MM.1S (cell line): ENCODE data around the gene GKN1.
"Not testable (repeated sequence)": the region's sequence is repeated elsewhere in the genome, so short reads cannot be mapped to it uniquely, and the experiment has no call there.

Experiments used
- DNase-seq: peaks from one replicate; pipeline ENCODE4 v3.0.0-alpha.2; 2015
- H2AFZ ChIP-seq: fragments of 300-600 bp; sonication (generic); 2 replicates; pipeline ENCODE4 v1.6.0; 2016; ENCODE audit warnings: antibody characterized with exemption, low read length
- H3F3A ChIP-seq: fragments of 300-600 bp; sonication (generic); 2 replicates; pipeline ENCODE4 v1.6.1; 2016; ENCODE audit warnings: mild to moderate bottlenecking, antibody characterized with exemption, low read length, moderate library complexity, mixed read lengths; ENCODE audit not compliant: insufficient read depth
- H3K27ac ChIP-seq: fragments of 300-600 bp; sonication (generic); 2 replicates; pipeline ENCODE4 v1.5.1; 2016; ENCODE audit warnings: mild to moderate bottlenecking, low read length
- H3K27me3 ChIP-seq: fragments of 300-600 bp; sonication (generic); replicated peaks from 2 replicates; pipeline ENCODE4 v1.6.0; 2016; ENCODE audit warnings: low read length; ENCODE audit not compliant: insufficient read depth
- H3K36me3 ChIP-seq: fragments of 300-600 bp; sonication (generic); replicated peaks from 2 replicates; pipeline ENCODE4 v1.6.1; 2016; ENCODE audit warnings: mild to moderate bottlenecking, low read length, mixed read lengths; ENCODE audit not compliant: insufficient read depth
- H3K4me1 ChIP-seq: fragments of 300-600 bp; sonication (generic); 2 replicates; pipeline ENCODE4 v1.6.1; 2016; ENCODE audit warnings: low read length, mixed read lengths
- H3K4me2 ChIP-seq: fragments of 300-600 bp; sonication (generic); 2 replicates; pipeline ENCODE4 v1.6.0; 2016; ENCODE audit warnings: low read depth, low read length
- H3K4me3 ChIP-seq: fragments of 300-600 bp; sonication (generic); 2 replicates; pipeline ENCODE4 v1.5.1; 2016; ENCODE audit warnings: low read length, mixed read lengths
- H3K79me2 ChIP-seq: fragments of 300-600 bp; sonication (generic); 2 replicates; pipeline ENCODE4 v1.6.1; 2016; ENCODE audit warnings: mixed run types, low read length, mixed read lengths
- H3K9ac ChIP-seq: fragments of 300-600 bp; sonication (generic); 2 replicates; pipeline ENCODE4 v1.6.1; 2016; ENCODE audit warnings: low read length, mixed read lengths
- H3K9me2 ChIP-seq: fragments of 300-600 bp; sonication (generic); replicated peaks from 2 replicates; pipeline ENCODE4 v1.6.1; 2016; ENCODE audit warnings: mild to moderate bottlenecking, low read length, mixed read lengths; ENCODE audit not compliant: insufficient read depth
- H3K9me3 ChIP-seq: fragments of 300-600 bp; sonication (generic); replicated peaks from 2 replicates; pipeline ENCODE4 v1.6.1; 2016; ENCODE audit warnings: mild to moderate bottlenecking, low read length, mixed read lengths; ENCODE audit not compliant: insufficient read depth
- H4K20me1 ChIP-seq: fragments of 300-600 bp; sonication (generic); 2 replicates; pipeline ENCODE4 v1.6.1; 2016; ENCODE audit warnings: mild to moderate bottlenecking, low read length, moderate library complexity, mixed read lengths; ENCODE audit not compliant: insufficient read depth
- CTCF ChIP-seq: fragments of 300-600 bp; sonication (generic); IDR thresholded peaks from 2 replicates; pipeline ENCODE4 v1.5.1; 2016; ENCODE audit warnings: antibody characterized with exemption, low read length, mixed read lengths
- EZH2 ChIP-seq: fragments of 300-600 bp; sonication (generic); optimal IDR thresholded peaks from 2 replicates; pipeline ENCODE3; 2017; ENCODE audit warnings: low read depth, mild to moderate bottlenecking, antibody characterized with exemption, low read length, mixed read lengths
- EZH2phosphoT487 ChIP-seq: fragments of 300-600 bp; sonication (generic); IDR thresholded peaks from 2 replicates; pipeline ENCODE4 v1.6.1; 2018; ENCODE audit warnings: antibody characterized with exemption, low read length

GKN1 gene

GRCh38 chr2:68952887-68953521 lies 21.4 kb upstream of the GKN1 start, which contains the start of gene GKN2:
Gene GKN2, minus strand, starts transcription at chr2:68952893. Its CDS starts 32 bp downstream, at chr2:68952861.
- no peak for TF ChIP-seq EZH2
- TF ChIP-seq EZH2phosphoT487, result no peak
- no peak for TF ChIP-seq CTCF
- H3K9me2 ChIP-seq, result no peaks in the 10 kb centered on the region; the same call in 1 of the 2 replicates
- no peak within 1 kb of the TSS for H3K9ac ChIP-seq
- H3K79me2 ChIP-seq, result no peaks in the 10 kb centered on the region
- H3F3A ChIP-seq, result no peaks in the 10 kb centered on the region
- no peaks in the 10 kb centered on the region for H3K4me1 ChIP-seq
- H3K4me3 ChIP-seq, result no peak within 1 kb of the TSS
- no peak within 1 kb of the TSS for H3K27ac ChIP-seq
- H4K20me1 ChIP-seq, result no peaks in the 10 kb centered on the region
- no peaks in the 10 kb centered on the region for H3K9me3 ChIP-seq
- no peak for DNase-seq
- H2AFZ ChIP-seq, result no peak within 1 kb of the TSS
- no peak within 1 kb of the TSS for H3K4me2 ChIP-seq
- no peaks in the 10 kb centered on the region for H3K27me3 ChIP-seq
- no peaks in the 10 kb centered on the region for H3K36me3 ChIP-seq

GRCh38 chr2:68955432-68955831 lies 19.0 kb upstream of the GKN1 start:
- not testable (repeated sequence) for H3K4me3 ChIP-seq, H4K20me1 ChIP-seq

GRCh38 chr2:68959001-68959400 lies 15.4 kb upstream of the GKN1 start:
- H3K4me3 ChIP-seq, result no peak overlapping the region
- no peaks in the 10 kb centered on the region for H3F3A ChIP-seq
- H3K27ac ChIP-seq, result no peak overlapping the region
- no peaks in the 10 kb centered on the region for H3K27me3 ChIP-seq
- H3K9me2 ChIP-seq, result no peaks in the 10 kb centered on the region
- H3K79me2 ChIP-seq, result no peaks in the 10 kb centered on the region
- no peaks in the 10 kb centered on the region for H3K4me1 ChIP-seq
- no peak overlapping the region for H3K9ac ChIP-seq
- H4K20me1 ChIP-seq, result no peaks in the 10 kb centered on the region
- H2AFZ ChIP-seq, result no peak overlapping the region
- DNase-seq, result no peak
- TF ChIP-seq EZH2 (no peak), CTCF (no peak), EZH2phosphoT487 (no peak)
- no peaks in the 10 kb centered on the region for H3K9me3 ChIP-seq
- H3K4me2 ChIP-seq, result no peak overlapping the region
- no peaks in the 10 kb centered on the region for H3K36me3 ChIP-seq

More at GRCh38 chr2:68955432-68955831, 19.0 kb upstream of the GKN1 start:
- H2AFZ ChIP-seq, H3K4me2 ChIP-seq, H3K4me1 ChIP-seq, H3K9ac ChIP-seq, H3F3A ChIP-seq, DNase-seq, H3K27ac ChIP-seq, H3K79me2 ChIP-seq, H3K9me2 ChIP-seq, H3K36me3 ChIP-seq, H3K9me3 ChIP-seq, H3K27me3 ChIP-seq: not testable (repeated sequence)

- Histone ChIP-seq H3F3A (no peaks in the 10 kb centered on the region), H3K27ac (no peak overlapping the region)
- no peak for DNase-seq
These were observed 13.1 kb upstream of the GKN1 start for GRCh38 chr2:68961380-68961779.

More at GRCh38 chr2:68961380-68961779, 13.1 kb upstream of the GKN1 start:
- H3K4me2 ChIP-seq, result no peak overlapping the region
- H2AFZ ChIP-seq, result no peak overlapping the region
- H4K20me1 ChIP-seq, result no peaks in the 10 kb centered on the region
- H3K9ac ChIP-seq, result no peak overlapping the region
- no peaks in the 10 kb centered on the region for H3K27me3 ChIP-seq
- no peak for TF ChIP-seq CTCF
- TF ChIP-seq EZH2, result no peak
- TF ChIP-seq EZH2phosphoT487, result no peak
- H3K4me1 ChIP-seq, result no peaks in the 10 kb centered on the region
- no peaks in the 10 kb centered on the region for H3K36me3 ChIP-seq
- no peaks in the 10 kb centered on the region for H3K9me3 ChIP-seq
- H3K4me3 ChIP-seq, result no peak overlapping the region
- no peaks in the 10 kb centered on the region for H3K9me2 ChIP-seq
- no peaks in the 10 kb centered on the region for H3K79me2 ChIP-seq
